Activated CD8-positive, alpha-beta memory T cell treated with anti-CD3 and anti-CD28 coated beads for 36 hours (primary cell): ENCODE results near the gene GPSM1. TPM values are rescaled to one million over a fixed set of nuclear protein-coding genes. Genes with fewer than 3 reads are reported as not detected.

ENCODE experiments used
- CTCF ChIA-PET: fragments of 350-600 bp; sonication (Branson Sonifier 250); formaldehyde crosslinking; loops from one replicate; lab custom pipeline; 2021; ENCODE audit warnings: antibody characterized with exemption; lab: Charles Lee
- POLR2A ChIA-PET: fragments of 350-600 bp; sonication (Branson Sonifier 250); formaldehyde crosslinking; loops from one replicate; lab custom pipeline; 2021; ENCODE audit warnings: antibody characterized with exemption; lab: Charles Lee
- total RNA-seq, 2 experiments: library from RNA; stranded (reverse); gene quantifications; one replicate each; pipeline ENCODE4 v1.2.3, GENCODE V29; 2021

The GPSM1 gene
- total RNA-seq, 2 experiments from 2014 or later = 7.5 to 8.6 TPM

DNA sequence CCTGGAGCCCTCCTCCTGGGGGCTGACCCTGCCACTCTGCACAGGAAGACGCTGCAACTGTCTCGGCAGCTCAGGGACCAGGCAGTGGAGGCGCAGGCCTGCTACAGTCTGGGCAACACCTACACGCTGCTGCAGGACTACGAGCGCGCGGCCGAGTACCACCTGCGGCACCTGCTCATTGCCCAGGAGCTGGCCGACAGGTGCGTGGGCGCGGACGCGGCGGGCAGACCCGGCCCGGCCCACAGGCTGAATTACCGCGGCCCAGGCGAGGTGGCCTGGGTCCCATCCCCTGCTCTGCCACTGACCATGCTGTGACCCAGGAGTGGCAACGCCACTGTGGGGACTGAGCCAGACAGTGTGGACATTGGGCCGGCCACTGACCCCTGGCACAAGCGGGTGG is 11.2 kb downstream of the GPSM1 start:
- CTCF ChIA-PET = no interaction called here
- POLR2A ChIA-PET = interaction anchor here (0.9 kb wide), 1 partner anchor 24 kb away, joined by 3 read pairs; no protein-coding TSS in a partner anchor

GRCh38 chr9:136339173-136339957 is 12.0 kb downstream of the GPSM1 start:
- CTCF ChIA-PET = no interaction called here
- POLR2A ChIA-PET = no interaction called here

- POLR2A ChIA-PET = no interaction called here
- CTCF ChIA-PET = interaction anchor here (0.6 kb wide), 1 partner anchor 200 kb away, joined by 3 read pairs; no protein-coding TSS in a partner anchor
Observed at GRCh38 chr9:136339958-136340310, 12.6 kb downstream of the GPSM1 start.

- ChIA-PET POLR2A (no interaction called here), CTCF (interaction anchor here (0.6 kb wide), 1 partner anchor 199 kb away, joined by 3 read pairs; no protein-coding TSS in a partner anchor)
Observed at GRCh38 chr9:136340356-136341041, 13.2 kb downstream of the GPSM1 start.

DNA sequence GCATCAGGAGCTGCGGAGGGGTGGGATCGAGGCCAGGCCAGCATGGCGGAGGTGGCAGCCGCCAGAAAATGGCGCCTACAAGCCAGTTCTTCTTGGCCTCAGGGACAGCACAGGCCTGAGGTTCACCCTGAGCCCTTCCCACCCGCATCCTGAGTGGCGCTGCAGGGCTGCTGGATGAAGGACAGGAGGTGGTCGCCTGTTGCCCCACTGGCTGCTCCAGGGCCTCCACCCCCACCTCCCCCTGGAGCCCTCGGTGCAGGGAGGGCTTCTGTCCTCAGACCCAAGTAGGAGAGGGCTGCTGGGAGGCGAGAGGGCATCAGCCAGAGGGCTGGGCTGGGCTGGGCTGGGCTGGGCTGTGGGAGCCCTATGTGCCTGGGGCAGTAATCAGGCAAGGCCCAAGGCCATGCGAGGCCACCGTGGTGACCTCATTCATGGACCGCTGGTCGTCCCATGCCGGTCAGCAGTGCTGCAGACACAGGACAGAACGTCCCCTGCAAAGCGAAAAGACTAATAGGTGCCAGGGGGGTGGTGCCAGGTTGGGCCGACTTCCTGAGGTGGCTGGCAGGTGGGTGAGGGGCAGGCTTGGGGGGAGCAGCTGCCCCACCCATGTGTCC is 13.8 kb downstream of the GPSM1 start:
- CTCF ChIA-PET = no interaction called here

DNA sequence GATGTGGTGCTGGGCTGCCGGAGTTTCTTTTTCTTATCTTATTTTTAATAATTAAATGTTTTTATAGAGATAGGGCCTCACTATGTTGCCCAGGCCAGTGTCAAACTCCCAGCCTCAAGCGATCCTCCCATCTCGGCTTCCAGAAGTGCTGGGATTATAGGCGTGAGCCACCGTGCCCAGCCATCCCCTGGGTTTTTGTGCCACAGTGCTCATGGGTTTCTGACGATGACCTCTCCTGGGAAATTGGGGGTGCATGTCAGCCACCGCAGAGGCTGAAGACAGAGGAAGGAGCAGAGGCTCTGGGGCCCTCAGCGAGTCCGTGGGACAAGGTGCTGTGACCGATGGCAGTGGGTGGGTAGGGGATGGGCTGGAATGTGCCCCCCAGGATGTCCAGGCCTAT is 14.4 kb downstream of the GPSM1 start:
- POLR2A ChIA-PET = no interaction called here
- CTCF ChIA-PET = no interaction called here

More for the DNA sequence above, 13.8 kb downstream of the GPSM1 start:
- POLR2A ChIA-PET = no interaction called here

- ChIA-PET CTCF (no interaction called here), POLR2A (no interaction called here)
Observed at GRCh38 chr9:136342181-136343120, 15.1 kb downstream of the GPSM1 start.

- ChIA-PET CTCF (no interaction called here), POLR2A (no interaction called here)
Observed at GRCh38 chr9:136343121-136343883, 16.0 kb downstream of the GPSM1 start.

GRCh38 chr9:136343884-136344269 is 16.5 kb downstream of the GPSM1 start:
- POLR2A ChIA-PET = no interaction called here
- CTCF ChIA-PET = no interaction called here

DNA sequence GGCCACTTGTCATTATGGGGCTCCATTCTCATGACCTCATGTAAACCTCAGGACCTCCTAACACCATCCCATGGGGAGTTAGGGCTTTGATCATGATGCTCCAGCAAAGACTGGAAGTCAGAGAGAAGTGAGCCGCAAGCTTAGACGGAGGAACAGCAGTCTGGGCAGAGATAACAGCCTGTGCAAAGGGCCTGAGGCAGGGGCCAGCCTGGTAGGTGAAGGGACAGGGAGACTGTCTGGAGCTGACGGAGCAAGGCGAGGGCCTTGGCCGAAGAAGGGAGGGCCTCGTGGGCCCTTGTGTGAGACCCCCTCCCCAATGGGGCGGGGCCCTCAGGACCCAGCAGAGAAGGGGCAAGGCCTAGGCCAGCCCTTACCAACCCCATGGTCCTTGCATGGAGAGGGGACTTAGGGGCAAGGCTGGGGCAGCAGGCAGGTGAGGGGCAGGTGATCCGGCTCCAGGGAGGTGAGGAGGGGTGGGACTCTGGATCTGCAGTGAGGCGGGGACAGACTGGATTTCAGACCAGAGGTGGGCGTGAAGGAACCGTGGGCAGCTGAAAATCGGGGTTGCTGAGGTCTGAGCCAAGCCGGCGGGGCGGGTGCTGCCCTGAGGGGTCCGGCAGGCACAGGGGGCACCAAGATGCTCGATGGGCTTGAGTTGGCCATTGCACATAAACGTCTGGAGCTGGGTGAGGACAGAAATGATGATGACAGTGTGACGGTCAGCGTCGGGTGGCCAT is 17.4 kb downstream of the GPSM1 start:
- CTCF ChIA-PET = no interaction called here
- POLR2A ChIA-PET = no interaction called here

- POLR2A ChIA-PET = no interaction called here
- CTCF ChIA-PET = interaction anchor here (0.8 kb wide), 1 partner anchor 8 kb away, joined by 4 read pairs; no protein-coding TSS in a partner anchor
Observed at GRCh38 chr9:136345281-136346156, 18.2 kb downstream of the GPSM1 start.

- CTCF ChIA-PET = interaction anchor here (0.8 kb wide), 1 partner anchor 9 kb away, joined by 4 read pairs; no protein-coding TSS in a partner anchor
Observed at GRCh38 chr9:136346157-136346481, 18.8 kb downstream of the GPSM1 start.

GRCh38 chr9:136346927-136347465 is 19.7 kb downstream of the GPSM1 start:
- ChIA-PET CTCF (no interaction called here), POLR2A (interaction anchor here (1.3 kb wide), 1 partner anchor 37 kb away, joined by 3 read pairs; no protein-coding TSS in a partner anchor)

More at GRCh38 chr9:136346157-136346481, 18.8 kb downstream of the GPSM1 start:
- POLR2A ChIA-PET = interaction anchor here (1.3 kb wide), 1 partner anchor 38 kb away, joined by 3 read pairs; no protein-coding TSS in a partner anchor

GRCh38 chr9:136347472-136348256 is 20.3 kb downstream of the GPSM1 start:
- ChIA-PET CTCF (no interaction called here), POLR2A (interaction anchor here (1.3 kb wide), 1 partner anchor 37 kb away, joined by 3 read pairs; no protein-coding TSS in a partner anchor)

GRCh38 chr9:136348691-136349090 is 21.4 kb downstream of the GPSM1 start:
- CTCF ChIA-PET = no interaction called here
- POLR2A ChIA-PET = no interaction called here

DNA sequence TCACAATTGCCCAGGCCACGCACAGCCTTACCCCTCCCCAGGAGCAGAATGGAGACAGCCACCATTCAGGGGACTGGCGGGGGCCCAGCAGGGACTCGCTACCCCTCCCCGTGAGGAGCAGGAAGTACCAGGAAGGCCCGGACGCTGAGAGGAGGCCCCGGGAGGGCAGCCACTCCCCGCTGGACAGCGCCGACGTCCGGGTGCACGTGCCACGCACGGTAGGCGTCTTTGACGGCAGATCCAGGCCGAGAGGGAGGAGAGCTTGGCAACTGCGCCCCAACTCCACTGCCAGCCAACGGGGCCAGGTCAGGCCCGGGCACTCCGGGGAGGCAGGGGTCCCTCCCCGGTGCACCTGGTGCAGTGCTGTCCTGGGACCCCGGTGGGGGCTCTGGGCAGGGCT is 22.2 kb downstream of the GPSM1 start:
- POLR2A ChIA-PET = no interaction called here

More for the DNA sequence above, 22.2 kb downstream of the GPSM1 start:
- CTCF ChIA-PET = no interaction called here
